Epidermal melanocyte (primary cell): ENCODE data around the gene ACYP2.
"Not testable (repeated sequence)": the region's sequence is repeated elsewhere in the genome, so short reads cannot be mapped to it uniquely, and the experiment has no call there.

ENCODE experiments used
- DNase-seq: peaks from one replicate; pipeline ENCODE4 v3.0.0; 2011; ENCODE audit warnings: low spot score; ENCODE audit not compliant: insufficient read length

ACYP2 gene

GRCh38 chr2:54262015-54262765 lies 146.8 kb downstream of the ACYP2 start:
- DNase-seq, result no peak

- not testable (repeated sequence) for DNase-seq
Observed at GRCh38 chr2:54265081-54265480, 149.7 kb downstream of the ACYP2 start.

- no peak for DNase-seq
Observed at GRCh38 chr2:54267577-54267976, 152.2 kb downstream of the ACYP2 start.

GRCh38 chr2:54271189-54271588 lies 155.8 kb downstream of the ACYP2 start:
- no peak for DNase-seq

- DNase-seq, result no peak
Observed at GRCh38 chr2:54271843-54272627, 156.6 kb downstream of the ACYP2 start.

- no peak for DNase-seq
Observed at GRCh38 chr2:54274781-54275242, 159.4 kb downstream of the ACYP2 start.

- no peak for DNase-seq
Observed at GRCh38 chr2:54275541-54275940, 160.1 kb downstream of the ACYP2 start.

- DNase-seq, result no peak
Observed at GRCh38 chr2:54279385-54279784, 164.0 kb downstream of the ACYP2 start.

- DNase-seq, result no peak
Observed at GRCh38 chr2:54284826-54285225, 169.4 kb downstream of the ACYP2 start.

GRCh38 chr2:54285451-54285850 lies 170.0 kb downstream of the ACYP2 start:
- no peak for DNase-seq

GRCh38 chr2:54287532-54287931 lies 172.1 kb downstream of the ACYP2 start:
- DNase-seq, result no peak

- no peak for DNase-seq
Observed at GRCh38 chr2:54289917-54290316, 174.5 kb downstream of the ACYP2 start.

GRCh38 chr2:54290356-54291025 lies 175.1 kb downstream of the ACYP2 start:
- DNase-seq, result no peak

GRCh38 chr2:54294665-54295064 lies 179.2 kb downstream of the ACYP2 start:
- not testable (repeated sequence) for DNase-seq

- DNase-seq, result no peak
Observed at GRCh38 chr2:54295911-54296310, 180.5 kb downstream of the ACYP2 start.

- no peak for DNase-seq
Observed at GRCh38 chr2:54298514-54298913, 183.1 kb downstream of the ACYP2 start.

- no peak for DNase-seq
Observed at GRCh38 chr2:54303631-54304030, 188.2 kb downstream of the ACYP2 start.

GRCh38 chr2:54306556-54306955 lies 191.1 kb downstream of the ACYP2 start:
- DNase-seq, result no peak

GRCh38 chr2:54308186-54308585 lies 192.8 kb downstream of the ACYP2 start:
- DNase-seq, result no peak

- no peak for DNase-seq
Observed at GRCh38 chr2:54308782-54309181, 193.4 kb downstream of the ACYP2 start.

- no peak for DNase-seq
Observed at GRCh38 chr2:54310311-54310710, 194.9 kb downstream of the ACYP2 start.

- no peak for DNase-seq
Observed at GRCh38 chr2:54310961-54311360, 195.5 kb downstream of the ACYP2 start.
